Transverse colon (tissue), 4 donors: ENCODE measurements around the gene SMARCA1.

Experiments
- CTCF ChIP-seq, 5 experiments: fragments of 200-600 bp in 3 of 5; fragments of 450-650 bp in 2 of 5; sonication (generic) in 3 of 5; IDR thresholded peaks; 1 replicate in 2 of 5; 2 replicates in 3 of 5; pipeline ENCODE4 v1.5.1; 2016 to 2017; ENCODE audit warnings: antibody characterized with exemption in 5 of 5, inconsistent platforms in 3 of 5, mild to moderate bottlenecking in 2 of 5, moderate library complexity in 1 of 5
- EP300 ChIP-seq: sonication (generic); formaldehyde crosslinking; IDR thresholded peaks from one replicate; pipeline ENCODE4 v1.6.1; 2017; ENCODE audit warnings: antibody characterized with exemption, low read depth
- POLR2A ChIP-seq: fragments of 450-650 bp; IDR thresholded peaks from one replicate; pipeline ENCODE4 v1.6.1; 2016; ENCODE audit warnings: antibody characterized with exemption, mild to moderate bottlenecking, moderate library complexity
- POLR2AphosphoS5 ChIP-seq, 3 donors: sonication (generic); formaldehyde crosslinking; IDR thresholded peaks; one replicate each; pipeline ENCODE4 v1.6.1; 2016; ENCODE audit warnings: antibody characterized with exemption in 3 of 3

- TF ChIP-seq POLR2A (no peak), POLR2AphosphoS5 (IDR thresholded peaks at IDR 0.05) (no peak), CTCF (IDR thresholded peaks at IDR 0.05) (no peak), EP300 (no peak)
Observed at GRCh38 chrX:129553619-129554288, 30.5 kb upstream of the SMARCA1 start.
